Measurements from ENCODE around the gene KRT16.
"Not testable (repeated sequence)": the region's sequence is repeated elsewhere in the genome, so short reads cannot be mapped to it uniquely, and the experiment has no call there.

DNA sequence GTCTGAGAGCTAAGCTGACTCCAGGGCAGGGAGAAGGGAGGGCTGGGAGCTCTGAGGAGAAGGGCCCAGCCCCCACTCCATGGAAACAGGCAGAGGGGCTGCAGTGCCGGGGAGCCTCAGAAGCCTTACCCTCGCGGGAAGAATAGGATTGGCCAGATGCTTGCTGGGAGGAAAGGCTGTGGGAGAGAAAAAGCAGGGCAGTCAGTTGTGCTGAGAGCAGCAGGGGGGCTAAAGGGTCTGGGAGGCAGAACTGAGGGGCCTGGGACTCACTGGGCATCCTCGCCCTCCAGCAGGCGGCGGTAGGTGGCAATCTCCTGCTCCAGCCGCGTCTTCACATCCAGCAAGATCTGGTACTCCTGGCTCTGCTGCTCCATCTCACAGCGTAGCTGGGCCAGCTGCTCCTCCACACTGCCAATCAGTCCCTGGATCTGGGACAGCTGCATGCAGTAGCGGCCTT lies 2.5 kb downstream of the KRT16 start:
- TF ChIP-seq POLR2A, CTCF, POLR2AphosphoS5 (IDR thresholded peaks at IDR 0.05): not testable (repeated sequence)
